A673 (cell line): ENCODE measurements around the gene MB21D2.

Source experiments
- CTCF ChIP-seq: fragments of 300-800, 200-600 bp; sonication (generic); conservative IDR thresholded peaks from 2 replicates; pipeline ENCODE4 v1.5.1; 2017; ENCODE audit warnings: low read depth, mild to moderate bottlenecking, antibody characterized with exemption, low read length, moderate library complexity, mixed read lengths
- EZH2 ChIP-seq: fragments of 200-600 bp; sonication (generic); IDR thresholded peaks from 2 replicates; pipeline ENCODE4 v1.6.1; 2017; ENCODE audit warnings: borderline replicate concordance, low read depth, mild to moderate bottlenecking, mixed read lengths, antibody characterized with exemption, low read length; ENCODE audit not compliant: poor library complexity, severe bottlenecking

GRCh38 chr3:192747145-192747544, 170.5 kb downstream of the MB21D2 start:
- TF ChIP-seq CTCF (no peak), EZH2 (no peak)
